LNCAP (cell line): ENCODE results near the gene SPAG6.

Experiments
- CTCF ChIP-seq: fragments of 450-650 bp; IDR thresholded peaks from 2 replicates; pipeline ENCODE4 v1.5.1; 2017; ENCODE audit warnings: mild to moderate bottlenecking

Gene SPAG6

GRCh38 chr10:22345301-22346095 is at the start of gene SPAG6:
Gene SPAG6 (plus strand): TSS chr10:22345496. CDS start chr10:22345612, 116 bp downstream.
- TF ChIP-seq CTCF: no peak

DNA sequence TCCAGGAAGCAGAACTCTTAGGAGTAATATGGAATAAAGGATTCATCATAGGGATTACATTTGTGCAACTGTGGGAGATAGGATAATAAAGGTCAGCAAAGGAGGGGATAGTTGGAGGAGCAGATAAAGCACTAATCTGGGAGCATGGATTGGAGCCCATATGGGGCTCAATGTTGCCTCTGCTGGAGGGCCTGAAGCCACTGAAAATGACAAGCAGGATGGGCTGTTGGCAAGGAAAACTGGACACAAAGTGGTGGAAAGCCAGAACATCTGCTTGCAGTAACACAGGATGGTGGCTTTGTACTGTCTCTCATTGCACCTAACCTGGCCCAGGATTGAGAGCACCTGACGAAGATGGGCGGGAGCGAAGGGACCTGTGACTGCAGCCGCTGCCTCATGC is 44.1 kb upstream of the SPAG6 start:
- no peak for TF ChIP-seq CTCF

GRCh38 chr10:22303461-22303860 is 41.8 kb upstream of the SPAG6 start:
- TF ChIP-seq CTCF: no peak

DNA sequence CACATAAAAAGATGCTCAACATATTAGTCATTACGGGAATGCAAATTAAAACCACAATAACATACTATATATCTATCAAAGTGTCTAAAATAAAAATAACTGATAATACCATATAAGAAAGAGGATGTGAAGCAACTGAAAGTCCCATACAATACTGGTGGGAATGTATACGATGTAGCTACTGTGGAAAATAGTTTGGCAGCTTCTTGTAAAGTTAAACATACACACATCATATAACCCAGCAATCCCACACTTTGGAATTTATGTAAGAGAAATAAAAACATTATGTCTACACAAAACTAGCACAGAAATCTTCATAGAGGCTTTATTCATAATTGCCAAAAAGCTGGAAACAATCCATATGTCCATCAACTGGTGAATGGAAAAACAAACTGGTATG is 39.6 kb upstream of the SPAG6 start:
- TF ChIP-seq CTCF: no peak

GRCh38 chr10:22308390-22308789 is 36.9 kb upstream of the SPAG6 start:
- TF ChIP-seq CTCF: no peak

DNA sequence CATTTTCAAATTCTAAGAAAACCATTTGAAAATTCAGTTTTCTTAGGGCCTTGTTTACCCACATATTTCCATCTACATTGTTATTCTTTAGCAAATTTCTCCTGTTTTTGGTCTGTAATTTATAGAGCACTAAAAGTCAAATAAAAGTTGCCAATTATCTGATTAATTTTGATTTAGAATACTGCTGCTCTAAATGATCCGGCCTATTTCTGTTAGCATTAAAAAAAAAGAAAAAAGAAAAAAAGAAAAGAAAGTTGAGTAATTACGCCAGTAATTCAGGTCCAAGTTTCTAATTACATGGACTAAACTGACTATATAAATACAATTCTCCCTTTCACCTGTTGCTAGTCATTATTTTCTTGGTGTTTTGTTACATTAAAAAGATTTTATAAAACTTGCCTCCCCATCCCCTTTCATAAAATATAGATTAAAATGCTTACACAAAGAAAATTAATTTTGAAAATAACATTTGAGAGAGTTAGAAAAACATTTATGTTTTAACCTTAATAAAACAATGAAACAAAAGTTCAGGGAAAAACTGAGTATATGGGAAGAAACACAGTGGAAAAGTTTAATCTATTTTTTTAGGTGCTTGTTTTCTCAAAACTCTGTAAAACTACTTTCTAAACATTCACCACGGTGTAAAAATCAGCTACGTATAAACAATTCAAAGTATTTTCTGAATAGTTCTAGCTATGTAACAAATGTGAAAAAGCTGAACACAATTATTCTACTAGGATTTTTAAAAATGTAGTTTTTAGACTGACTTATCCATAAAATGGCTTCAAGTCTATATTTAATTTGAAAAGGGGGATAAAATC is 35.9 kb upstream of the SPAG6 start:
- no peak for TF ChIP-seq CTCF

DNA sequence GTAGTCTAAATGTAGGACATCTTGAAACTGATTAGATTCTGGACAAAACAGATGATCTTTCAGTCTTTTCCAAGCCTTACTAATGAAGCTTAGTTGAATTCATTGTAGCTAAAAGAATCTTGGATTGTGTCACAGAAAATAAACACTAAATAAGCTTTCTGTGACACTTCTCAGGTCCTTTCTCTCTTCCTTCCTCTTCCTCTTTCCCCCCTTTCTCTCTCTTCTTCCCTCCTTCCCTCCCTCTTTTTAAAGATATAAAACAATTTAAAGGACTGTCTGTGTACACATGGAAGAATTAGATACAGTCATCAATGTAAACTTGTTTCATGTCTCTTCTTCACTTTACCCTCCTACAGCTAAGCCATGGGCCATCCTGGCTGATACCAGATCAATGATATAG is 34.4 kb upstream of the SPAG6 start:
- no peak for TF ChIP-seq CTCF
